Upper lobe of right lung (tissue), 1 donor: ENCODE data around the gene KANSL1. TPM values are rescaled to one million over a fixed set of nuclear protein-coding genes. Genes with fewer than 3 reads are reported as not detected.

ENCODE experiments used
- ATAC-seq: fragments of 200-7000 bp; cut with Tn5 transposase; one replicate; pipeline ENCODE4 v1.9.1; 2020; ENCODE audit warnings: mild to moderate bottlenecking, moderate library complexity
- DNase-seq: peaks from one replicate; pipeline ENCODE4 v3.0.0-alpha.2; 2020
- H3K27ac ChIP-seq: fragments of 200-600 bp; one replicate; pipeline ENCODE4 v1.8.0; 2022
- H3K27me3 ChIP-seq: fragments of 200-600 bp; one replicate; pipeline ENCODE4 v1.8.0; 2022; ENCODE audit warnings: mild to moderate bottlenecking
- H3K36me3 ChIP-seq: fragments of 200-600 bp; one replicate; pipeline ENCODE4 v1.8.0; 2022
- H3K4me1 ChIP-seq: fragments of 200-600 bp; one replicate; pipeline ENCODE4 v1.8.0; 2022
- H3K4me3 ChIP-seq: fragments of 200-600 bp; one replicate; pipeline ENCODE4 v1.8.0; 2022; ENCODE audit warnings: mild to moderate bottlenecking
- H3K9me3 ChIP-seq: fragments of 200-600 bp; one replicate; pipeline ENCODE4 v1.8.0; 2022
- CTCF ChIP-seq: fragments of 200-600 bp; IDR thresholded peaks from one replicate; pipeline ENCODE4 v1.8.0; 2022; ENCODE audit warnings: antibody characterized with exemption
- intact Hi-C: fragments of 100-400 bp; cut with DNase I; formaldehyde crosslinking; loops from one replicate; pipeline ENCODE4 v1.11.0; 2022
- total RNA-seq: library from RNA; stranded (reverse); fragmentation: NEBNext Ultra II Directional; extraction: Animal tissue kit (Norgen Biotek cat#: 25700); gene quantifications from one replicate; pipeline ENCODE4 v1.2.1, GENCODE V29; 2021
- donor health status: DM: no; HTN: yes; CAD: no; lungs with severe emphysema.

KANSL1 gene
- total RNA-seq, 1 donor from 2014 or later: 69.8 TPM

- H3K4me3 ChIP-seq: no peak overlapping the region
- H3K27ac ChIP-seq: peak overlapping the region; percentile 30
- TF ChIP-seq CTCF: no peak
- DNase-seq (no peak), ATAC-seq (peak; percentile 20)
- H3K9me3 ChIP-seq: no peaks in the 10 kb centered on the region
- intact Hi-C loops: no loop called here
- H3K27me3 ChIP-seq: no peaks in the 10 kb centered on the region
- peaks cover 46% of the 10 kb centered on the region for H3K36me3 ChIP-seq
- H3K4me1 ChIP-seq: no peaks in the 10 kb centered on the region
Measured at GRCh38 chr17:46027048-46027975, 165.9 kb downstream of the KANSL1 start.

GRCh38 chr17:46026166-46027047 lies 166.8 kb downstream of the KANSL1 start:
- ATAC-seq: peak; percentile 58
- H3K36me3 ChIP-seq: peaks cover 37% of the 10 kb centered on the region

GRCh38 chr17:46025510-46026165 lies 167.6 kb downstream of the KANSL1 start:
- H3K36me3 ChIP-seq: peaks cover 30% of the 10 kb centered on the region
- no peaks in the 10 kb centered on the region for H3K9me3 ChIP-seq
- no peaks in the 10 kb centered on the region for H3K4me1 ChIP-seq
- no peak for DNase-seq
- no peaks in the 10 kb centered on the region for H3K27me3 ChIP-seq
- TF ChIP-seq CTCF: no peak
- H3K4me3 ChIP-seq: no peak overlapping the region
- no peak for ATAC-seq
- intact Hi-C loops: no loop called here
- H3K27ac ChIP-seq: no peak overlapping the region

More at GRCh38 chr17:46026166-46027047, 166.8 kb downstream of the KANSL1 start:
- peak overlapping the region; percentile 30 for H3K27ac ChIP-seq
- no peak for TF ChIP-seq CTCF
- no peaks in the 10 kb centered on the region for H3K27me3 ChIP-seq
- H3K4me3 ChIP-seq: no peak overlapping the region
- intact Hi-C loops: no loop called here
- H3K9me3 ChIP-seq: no peaks in the 10 kb centered on the region
- no peak for DNase-seq
- H3K4me1 ChIP-seq: no peaks in the 10 kb centered on the region

- Histone ChIP-seq H3K9me3 (no peaks in the 10 kb centered on the region), H3K4me1 (no peaks in the 10 kb centered on the region), H3K36me3 (peaks cover 24% of the 10 kb centered on the region), H3K27me3 (no peaks in the 10 kb centered on the region), H3K4me3 (no peak overlapping the region), H3K27ac (no peak overlapping the region)
- no peak for DNase-seq
- no peak for TF ChIP-seq CTCF
- intact Hi-C loops: no loop called here
- ATAC-seq: no peak
Measured at GRCh38 chr17:46025060-46025459, 168.2 kb downstream of the KANSL1 start.

GRCh38 chr17:46024590-46024989 lies 168.6 kb downstream of the KANSL1 start:
- no peak for DNase-seq
- Histone ChIP-seq H3K9me3 (no peaks in the 10 kb centered on the region), H3K4me3 (no peak overlapping the region), H3K4me1 (no peaks in the 10 kb centered on the region), H3K27ac (no peak overlapping the region), H3K27me3 (no peaks in the 10 kb centered on the region), H3K36me3 (peaks cover 23% of the 10 kb centered on the region)
- TF ChIP-seq CTCF: no peak
- intact Hi-C loops: no loop called here
- ATAC-seq: no peak
